ENCODE results near the gene SYNPO.
A peak's percentile ranks its signal among the peaks of the same experiment; 100 is the strongest.

Gene SYNPO

DNA sequence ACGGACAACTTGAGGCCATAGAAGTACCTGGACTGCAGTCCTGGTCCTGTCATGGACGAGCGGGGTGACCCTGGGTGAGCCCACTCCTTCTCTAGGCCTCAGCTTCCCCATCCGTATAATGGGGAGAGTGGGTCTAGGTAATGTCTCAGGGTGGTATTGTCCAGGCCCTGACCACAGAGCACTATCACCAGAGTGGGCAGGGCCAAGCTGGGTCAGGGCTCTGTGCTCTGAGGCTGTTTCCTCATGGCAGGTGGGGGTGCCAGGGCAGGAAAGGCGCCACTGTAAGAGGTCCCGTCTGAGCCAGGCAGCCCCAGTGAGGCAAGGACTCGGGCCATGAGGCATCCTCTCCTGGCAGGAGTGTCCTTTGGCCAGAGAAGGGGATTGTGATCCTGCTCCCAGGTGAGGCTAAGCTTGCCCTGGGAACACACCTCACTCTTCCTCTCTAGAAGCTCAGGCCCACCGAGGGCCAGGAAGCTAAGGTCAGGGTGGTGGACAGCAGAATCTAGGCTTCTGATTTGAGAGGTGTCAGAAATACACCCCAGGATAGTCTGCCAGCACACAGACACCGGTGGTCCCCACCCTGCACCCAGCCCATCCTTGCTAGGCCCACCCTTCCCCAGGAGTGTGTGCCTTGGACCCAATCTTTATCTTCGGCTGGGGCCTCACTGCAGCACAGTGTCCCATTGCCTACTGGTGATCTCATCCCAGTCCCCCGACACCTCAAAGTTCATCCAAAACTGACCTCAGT is 19.1 kb downstream of the SYNPO start:
- no peak for DNase-seq

GRCh38 chr5:150660108-150660831 is 19.8 kb downstream of the SYNPO start:
- no peak for DNase-seq

DNA sequence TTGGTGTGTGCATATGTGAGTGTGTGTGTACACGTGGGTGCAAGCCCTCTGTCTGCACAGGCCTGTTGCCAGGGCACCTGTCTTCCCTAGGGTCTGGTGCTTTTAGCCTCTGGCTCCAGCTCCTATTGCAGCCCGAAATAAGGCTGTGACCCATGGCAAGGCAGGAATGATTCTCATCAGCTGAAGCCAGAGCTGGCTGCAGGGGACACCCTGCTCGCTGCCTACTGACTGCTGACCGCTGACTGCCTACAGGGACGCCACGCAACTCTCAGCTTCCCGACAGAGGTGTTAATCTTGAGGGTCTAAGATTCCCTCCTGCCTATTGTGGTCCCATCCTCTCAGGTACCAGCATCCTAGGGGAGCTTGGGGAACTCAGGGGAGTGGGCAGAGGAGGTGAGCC is 20.6 kb downstream of the SYNPO start, which contains the start of gene MYOZ3:
Gene MYOZ3 (plus strand): TSS at position 166 of the 400 bp plus-strand sequence. CDS start 1,691 bp downstream, outside the sequence.
- DNase-seq = no peak

DNA sequence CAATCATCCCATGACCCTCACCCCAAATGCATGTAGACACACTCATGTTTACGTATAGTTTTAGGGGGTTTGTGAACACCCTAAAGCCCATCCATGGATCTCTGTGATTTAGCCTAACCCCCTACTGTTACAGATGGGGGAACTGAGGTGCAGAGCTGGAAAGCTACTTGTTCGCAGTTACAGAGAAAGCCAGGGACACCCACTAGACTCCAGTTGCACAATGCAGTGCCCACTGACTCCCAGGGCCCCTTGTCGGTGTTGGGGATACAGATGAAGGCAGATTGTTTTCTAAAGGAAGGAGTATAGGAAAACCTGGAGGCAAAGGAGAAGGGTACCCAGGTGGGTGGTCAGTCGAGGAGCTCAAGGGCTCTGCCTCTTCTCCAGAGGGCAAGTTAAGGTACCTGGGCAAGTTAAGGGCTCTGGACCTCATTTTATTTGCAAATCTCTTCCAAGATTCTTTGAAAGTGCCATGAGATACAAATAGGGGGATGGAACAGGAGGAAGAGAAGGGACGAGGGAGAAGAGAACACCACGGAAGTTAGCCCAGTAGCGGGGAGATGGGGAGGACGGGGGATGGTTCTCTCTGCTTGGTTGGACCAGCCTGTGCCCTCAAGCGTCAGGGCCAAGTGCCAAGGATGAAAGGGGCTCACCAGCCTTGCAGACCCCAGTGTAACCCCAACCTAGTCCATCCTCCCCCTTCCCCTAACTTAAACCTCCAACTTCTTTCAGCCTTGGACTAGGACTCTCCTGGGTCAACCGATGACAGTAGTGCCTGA is 21.5 kb downstream of the SYNPO start:
- no peak for DNase-seq

DNA sequence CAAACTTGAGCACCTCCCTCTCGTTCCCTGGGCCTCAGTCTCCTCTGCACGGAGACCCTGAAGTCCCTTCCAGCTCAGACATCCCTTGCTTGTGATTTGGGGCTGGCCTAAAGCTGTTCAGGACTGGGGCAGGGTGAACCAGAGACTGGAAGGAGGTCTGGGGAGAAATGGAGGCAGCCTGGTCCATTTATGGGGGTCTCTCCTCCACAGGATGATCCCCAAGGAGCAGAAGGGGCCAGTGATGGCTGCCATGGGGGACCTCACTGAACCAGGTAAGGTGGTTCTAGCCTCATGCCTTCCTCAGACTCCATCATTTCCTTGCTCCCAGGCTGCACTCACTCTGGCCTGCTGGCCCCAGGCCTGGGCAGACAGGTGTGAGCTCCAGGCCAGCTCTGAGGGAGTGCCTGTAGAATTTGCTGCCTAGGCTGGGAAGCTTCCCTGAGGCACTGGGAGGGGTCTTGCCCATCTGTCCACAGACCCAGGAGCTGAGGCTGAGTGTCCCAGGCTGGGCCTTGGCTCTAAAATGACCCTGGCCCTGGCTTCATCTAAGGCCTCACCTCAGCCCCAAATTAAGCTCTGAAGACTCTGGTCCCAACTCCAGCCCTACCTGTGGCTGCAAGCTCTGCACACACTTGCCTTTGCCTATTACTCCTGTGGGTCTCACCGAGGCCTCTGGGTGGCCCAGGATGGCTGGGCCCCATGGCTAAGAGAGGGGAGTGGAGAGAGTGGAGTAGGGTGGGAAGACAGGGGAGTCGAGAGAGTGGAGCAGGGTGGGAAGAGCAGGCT is 22.5 kb downstream of the SYNPO start:
- no peak for DNase-seq

GRCh38 chr5:150663936-150664335 is 23.5 kb downstream of the SYNPO start:
- no peak for DNase-seq

DNA sequence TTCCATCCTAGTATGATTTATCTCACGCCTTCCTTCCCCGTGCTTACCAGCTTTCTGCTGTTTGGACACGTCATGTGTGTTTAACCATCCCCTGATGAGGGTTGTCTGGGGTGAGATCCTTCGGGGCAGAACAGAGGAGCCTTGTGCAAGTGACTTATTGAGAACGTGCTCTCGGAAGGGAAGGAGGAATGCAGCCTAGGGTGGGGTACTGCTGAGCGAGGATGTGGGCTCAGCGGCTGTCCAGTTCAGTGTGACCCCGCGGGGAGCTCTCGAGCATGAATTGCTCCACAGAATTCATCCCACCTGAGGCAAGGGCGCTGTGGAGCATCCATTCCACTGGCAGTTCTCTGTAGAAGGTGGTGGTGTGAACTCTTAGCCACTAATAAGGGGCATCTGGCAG is 24.6 kb downstream of the SYNPO start:
- peak; percentile 69 for DNase-seq

DNA sequence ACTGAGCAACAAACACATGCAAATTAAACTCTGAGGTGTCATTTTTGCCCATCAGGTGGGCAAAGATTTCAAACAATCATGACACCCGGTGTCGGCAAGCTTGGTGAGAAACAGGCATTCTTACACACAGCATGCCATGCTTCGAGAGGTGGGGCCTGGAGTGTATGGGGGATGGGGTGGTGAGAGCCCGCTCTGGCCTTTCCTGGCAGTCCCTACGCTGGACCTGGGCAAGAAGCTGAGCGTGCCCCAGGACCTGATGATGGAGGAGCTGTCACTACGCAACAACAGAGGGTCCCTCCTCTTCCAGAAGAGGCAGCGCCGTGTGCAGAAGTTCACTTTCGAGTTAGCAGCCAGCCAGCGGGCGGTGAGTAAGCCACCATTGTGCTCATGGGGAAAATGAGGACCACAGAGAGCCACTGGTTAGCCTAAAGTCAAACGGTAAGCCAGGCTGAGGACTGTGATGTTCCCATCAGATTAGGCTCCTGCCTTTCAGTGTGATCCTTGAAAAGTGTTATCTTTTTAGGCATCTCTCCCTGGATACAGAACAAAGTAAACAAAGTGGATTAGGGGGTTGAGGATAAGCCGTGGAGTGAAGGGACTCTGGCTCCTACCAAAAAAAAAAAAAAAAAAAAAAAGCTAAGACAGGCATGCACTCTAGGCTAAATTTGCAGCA is 30.0 kb downstream of the SYNPO start:
- DNase-seq = no peak

DNA sequence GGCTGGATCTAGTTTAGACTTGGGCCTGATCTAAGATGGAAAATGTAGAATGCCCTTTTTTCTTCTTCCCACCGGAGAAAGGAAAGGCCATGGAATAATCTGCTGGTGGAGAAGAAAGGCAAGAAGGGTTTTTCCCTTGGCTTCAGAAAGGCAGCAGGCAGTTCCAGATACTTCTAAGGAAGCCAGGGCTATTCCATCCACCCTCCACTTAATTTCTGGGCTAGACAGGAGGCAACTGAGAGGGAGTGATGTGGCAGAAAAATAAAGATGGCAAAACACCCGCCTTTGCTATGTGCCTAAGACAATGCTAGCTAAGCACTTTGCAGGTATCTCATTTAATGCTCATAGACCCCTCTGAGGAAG is 30.5 kb downstream of the SYNPO start:
- no peak for DNase-seq

DNA sequence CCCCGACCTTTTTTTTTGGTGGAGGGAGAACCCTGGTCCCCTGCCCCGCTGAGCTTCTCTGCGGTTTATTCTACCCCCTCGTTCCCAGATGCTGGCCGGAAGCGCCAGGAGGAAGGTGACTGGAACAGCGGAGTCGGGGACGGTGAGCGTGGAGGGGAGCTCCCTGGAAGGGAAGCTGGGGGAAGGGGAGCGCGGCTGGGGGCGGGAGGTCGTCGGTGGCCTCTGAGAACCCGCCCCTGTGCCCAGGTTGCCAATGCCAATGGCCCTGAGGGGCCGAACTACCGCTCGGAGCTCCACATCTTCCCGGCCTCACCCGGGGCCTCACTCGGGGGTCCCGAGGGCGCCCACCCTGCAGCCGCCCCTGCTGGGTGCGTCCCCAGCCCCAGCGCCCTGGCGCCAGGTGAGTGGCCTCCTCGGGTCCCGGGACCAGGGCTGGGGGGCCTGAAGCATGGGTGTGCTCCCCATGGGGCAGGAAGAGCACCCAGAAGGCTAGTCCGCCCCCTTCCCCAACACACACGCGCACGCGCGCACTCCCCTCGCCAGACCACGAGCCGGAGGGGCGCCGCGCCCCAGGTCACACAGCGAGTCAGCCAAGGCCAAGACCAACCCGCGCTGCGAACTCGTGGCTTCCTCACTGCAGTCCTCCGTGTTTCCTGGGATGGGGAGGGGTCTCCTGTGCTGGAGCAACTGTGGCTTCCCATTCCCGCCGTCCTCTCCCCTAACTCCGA is 31.2 kb downstream of the SYNPO start:
- no peak for DNase-seq

DNA sequence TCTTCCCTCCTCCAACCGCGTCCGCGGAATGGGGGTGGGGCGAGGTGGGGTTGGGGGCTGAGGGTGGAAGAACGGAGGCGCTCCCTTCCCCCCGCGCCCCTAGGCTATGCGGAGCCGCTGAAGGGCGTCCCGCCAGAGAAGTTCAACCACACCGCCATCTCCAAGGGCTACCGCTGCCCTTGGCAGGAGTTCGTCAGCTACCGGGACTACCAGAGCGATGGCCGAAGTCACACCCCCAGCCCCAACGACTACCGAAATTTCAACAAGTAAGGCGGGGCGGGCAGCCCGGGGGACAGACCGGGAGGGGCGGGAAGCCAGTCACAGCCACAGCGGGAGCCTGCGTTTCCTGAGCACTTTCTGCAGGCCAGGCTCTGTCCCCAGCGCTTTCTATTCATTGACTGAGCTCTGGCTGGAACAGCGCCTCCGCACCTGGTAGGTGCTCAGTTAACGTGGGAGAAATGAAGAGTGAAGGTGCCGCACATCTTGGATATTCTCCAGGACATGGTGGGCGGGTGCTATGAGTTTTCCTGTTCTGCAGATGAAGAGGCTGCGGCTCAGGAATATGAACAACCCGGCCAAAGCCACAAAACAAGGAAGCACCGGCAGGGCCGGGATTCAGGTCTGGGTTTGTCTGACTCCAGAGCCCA is 31.9 kb downstream of the SYNPO start:
- peak; percentile 27 for DNase-seq

GRCh38 chr5:150672884-150673275 is 32.4 kb downstream of the SYNPO start:
- no peak for DNase-seq

GRCh38 chr5:150674341-150674821 is 33.9 kb downstream of the SYNPO start:
- no peak for DNase-seq

DNA sequence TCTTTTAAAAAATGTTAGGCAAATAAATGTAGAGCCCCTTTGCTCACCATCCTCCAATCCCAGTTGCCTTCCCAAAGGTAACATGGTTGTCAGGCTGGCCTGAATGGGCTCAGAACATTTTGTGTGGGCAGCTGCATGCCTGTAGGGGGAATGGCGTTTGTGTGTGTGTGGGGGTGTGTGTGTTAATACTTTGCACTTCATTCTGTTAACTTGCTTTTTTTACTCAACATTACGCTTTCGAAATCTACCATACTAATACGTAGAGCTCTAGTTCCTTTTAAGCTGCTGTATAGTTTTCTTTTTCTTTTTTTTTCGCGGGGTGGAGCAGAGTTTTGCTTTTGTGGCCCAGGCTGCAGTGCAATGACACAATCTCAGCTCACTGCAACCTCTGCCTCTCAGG is 34.6 kb downstream of the SYNPO start:
- no peak for DNase-seq

DNA sequence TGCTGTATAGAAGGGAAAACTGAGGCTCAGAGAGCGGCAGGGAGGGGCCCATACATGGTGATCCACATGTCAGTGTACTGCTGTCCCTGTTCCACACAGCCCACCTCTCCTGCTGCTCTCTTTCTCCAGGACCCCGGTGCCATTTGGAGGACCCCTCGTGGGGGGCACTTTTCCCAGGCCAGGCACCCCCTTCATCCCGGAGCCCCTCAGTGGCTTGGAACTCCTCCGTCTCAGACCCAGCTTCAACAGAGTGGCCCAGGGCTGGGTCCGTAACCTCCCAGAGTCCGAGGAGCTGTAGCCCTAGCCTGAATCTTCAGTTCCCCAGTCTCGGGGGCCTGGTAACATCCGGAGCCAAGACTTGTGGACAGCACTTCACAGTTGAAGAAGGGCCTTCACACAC is 36.1 kb downstream of the SYNPO start:
- no peak for DNase-seq

DNA sequence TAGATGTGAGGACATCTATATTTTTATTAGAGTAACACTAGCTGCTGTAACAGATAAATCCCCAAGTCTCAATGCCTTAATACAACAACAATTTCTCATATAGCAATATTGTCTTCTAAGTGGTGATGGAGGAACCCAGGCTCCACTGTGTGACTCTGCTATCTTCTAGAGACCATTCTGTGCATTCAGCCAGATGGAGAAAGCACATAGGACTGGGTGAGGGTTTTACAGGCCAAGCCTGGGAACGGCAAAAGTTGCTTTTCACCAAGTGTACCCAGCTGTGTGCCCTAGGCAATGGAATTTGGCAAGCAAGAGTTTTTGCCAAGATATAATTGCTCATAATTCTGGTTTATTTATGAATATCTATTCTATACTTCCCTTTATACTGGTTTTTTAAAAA is 48.7 kb downstream of the SYNPO start:
- DNase-seq = no peak

DNA sequence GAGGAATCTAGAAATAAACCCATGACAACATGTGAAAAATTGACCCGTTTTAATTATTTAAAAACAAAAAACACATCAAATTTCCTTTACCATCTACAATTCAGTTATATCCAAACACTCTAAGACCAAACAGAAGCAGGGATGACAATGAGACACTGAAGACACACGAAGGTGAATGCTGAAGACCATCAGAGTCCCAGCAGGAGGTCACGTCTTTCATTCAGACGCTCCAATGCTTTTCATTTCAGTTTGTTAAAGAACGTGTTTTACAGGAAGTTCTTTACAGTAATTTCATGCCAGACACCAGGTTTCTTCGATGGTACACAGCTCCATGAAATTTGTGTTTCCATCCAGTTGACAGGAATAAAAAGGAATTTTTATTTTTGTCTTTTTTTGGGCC is 50.3 kb downstream of the SYNPO start:
- no peak for DNase-seq

GRCh38 chr5:150692276-150692675 is 51.8 kb downstream of the SYNPO start:
- DNase-seq = no peak

DNA sequence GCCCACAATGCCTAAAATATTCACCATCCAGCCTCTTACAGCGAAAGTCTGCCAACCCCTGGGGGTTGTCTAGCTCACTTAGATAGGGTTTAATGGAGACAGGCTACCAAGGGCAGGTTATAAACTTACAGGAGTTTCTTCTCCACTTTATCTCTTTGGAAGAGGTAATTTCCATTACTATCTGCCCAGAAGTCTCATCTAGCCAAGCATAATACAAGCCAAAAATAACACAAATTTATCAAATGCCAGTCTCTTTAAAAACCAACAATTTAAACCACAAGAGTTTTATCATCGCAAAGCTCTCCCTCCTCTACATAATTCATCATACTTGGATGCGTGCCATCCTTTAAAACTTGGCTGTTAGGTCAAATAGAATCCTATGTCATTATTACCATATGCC is 54.2 kb downstream of the SYNPO start:
- peak; percentile 45 for DNase-seq

GRCh38 chr5:150700246-150700593 is 59.8 kb downstream of the SYNPO start:
- no peak for DNase-seq

Data from fibroblast of skin of abdomen (primary cell).